ENCODE data around the gene GATB. TPM values are rescaled to one million over a fixed set of nuclear protein-coding genes. Genes with fewer than 3 reads are reported as not detected.

The GATB gene
- total and polyA plus RNA-seq, 5 donors from 2014 or later: 7.9 to 13.3 (median 11.7) TPM

DNA sequence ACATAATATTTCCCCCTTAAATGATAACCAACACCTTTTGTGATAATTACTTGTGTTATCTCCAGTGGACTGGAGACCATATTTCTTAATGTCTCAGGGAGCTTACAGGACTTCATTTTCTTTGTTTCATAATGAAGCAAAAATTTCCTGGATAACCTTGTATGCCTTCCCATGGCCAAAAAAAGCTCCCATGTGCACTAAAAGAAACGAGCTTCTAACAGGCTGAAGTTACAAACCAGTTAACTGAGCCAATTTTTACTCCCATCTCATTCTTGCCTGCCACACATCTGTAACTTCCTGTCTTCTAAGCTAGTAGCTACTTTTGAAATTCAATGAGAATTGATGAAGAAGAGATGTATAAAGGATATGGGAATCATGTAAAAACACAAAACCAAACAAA is 32.8 kb downstream of the GATB start:
- Histone ChIP-seq H3K36me3 (ENCODE audit: control insufficient read depth, insufficient read depth, low read length) (no peaks in the 10 kb centered on the region), H3K9me3 (ENCODE audit: control insufficient read depth in 2 of 2, low read length in 2 of 2) (no peaks in the 10 kb centered on the region), H3K27me3 (ENCODE audit: control insufficient read depth, insufficient read depth, low read length) (no peaks in the 10 kb centered on the region), H3K27ac (ENCODE audit: insufficient read depth, low read length, poor library complexity, severe bottlenecking) (no peak overlapping the region), H3K4me1 (ENCODE audit: control insufficient read depth, insufficient read depth, low read length, poor library complexity, severe bottlenecking) (no peaks in the 10 kb centered on the region), H3K4me3 (ENCODE audit: low read depth, low read length) (no peak overlapping the region)
- Mint-ChIP-seq H3K4me1 (peaks cover 4 to 11% (median 10%) of the 10 kb centered on the region in 4 donors), H3K36me3 (peaks cover 14% of the 10 kb centered on the region), H3K4me3 (no peak overlapping the region), H3K9me3 (peaks cover 0 to 2% (median 0%) of the 10 kb centered on the region in 7 donors), H3K27me3 (no peaks in the 10 kb centered on the region), H3K27ac (no peak overlapping the region)
- ATAC-seq (ENCODE audit: low read depth in 2 of 2) (no peak), DNase-seq (no peak)

GRCh38 chr4:151727365-151727764 is 33.4 kb downstream of the GATB start:
- no peak overlapping the region for H3K4me3 ChIP-seq (ENCODE audit: low read depth, low read length)
- no peaks in the 10 kb centered on the region for H3K4me1 ChIP-seq (ENCODE audit: control insufficient read depth, insufficient read depth, low read length, poor library complexity, severe bottlenecking)
- no peak overlapping the region for H3K27ac ChIP-seq (ENCODE audit: insufficient read depth, low read length, poor library complexity, severe bottlenecking)
- Mint-ChIP-seq H3K36me3 (peaks cover 20% of the 10 kb centered on the region), H3K9me3 (peaks cover 0 to 2% (median 0%) of the 10 kb centered on the region in 7 donors), H3K27ac (no peak overlapping the region), H3K4me3 (no peak overlapping the region), H3K27me3 (no peaks in the 10 kb centered on the region), H3K4me1 (peaks cover 4 to 11% (median 10%) of the 10 kb centered on the region in 4 donors)
- ATAC-seq (ENCODE audit: low read depth in 2 of 2) (no peak), DNase-seq (no peak)
- no peaks in the 10 kb centered on the region for H3K9me3 ChIP-seq (ENCODE audit: control insufficient read depth in 2 of 2, low read length in 2 of 2)
- H3K27me3 ChIP-seq (ENCODE audit: control insufficient read depth, insufficient read depth, low read length): no peaks in the 10 kb centered on the region
- H3K36me3 ChIP-seq (ENCODE audit: control insufficient read depth, insufficient read depth, low read length): no peaks in the 10 kb centered on the region

GRCh38 chr4:151725087-151725486 is 35.7 kb downstream of the GATB start:
- H3K4me3 ChIP-seq (ENCODE audit: low read depth, low read length): no peak overlapping the region
- Mint-ChIP-seq H3K27me3 (no peaks in the 10 kb centered on the region), H3K9me3 (no peaks in the 10 kb centered on the region), H3K36me3 (peaks cover 26% of the 10 kb centered on the region), H3K4me3 (no peak overlapping the region), H3K4me1 (peaks cover 4 to 9% (median 8%) of the 10 kb centered on the region in 4 donors), H3K27ac (no peak overlapping the region)
- no peaks in the 10 kb centered on the region for H3K27me3 ChIP-seq (ENCODE audit: control insufficient read depth, insufficient read depth, low read length)
- no peak overlapping the region for H3K27ac ChIP-seq (ENCODE audit: insufficient read depth, low read length, poor library complexity, severe bottlenecking)
- H3K36me3 ChIP-seq (ENCODE audit: control insufficient read depth, insufficient read depth, low read length): no peaks in the 10 kb centered on the region
- DNase-seq: no peak
- no peak for ATAC-seq (ENCODE audit: low read depth in 2 of 2)
- no peaks in the 10 kb centered on the region for H3K4me1 ChIP-seq (ENCODE audit: control insufficient read depth, insufficient read depth, low read length, poor library complexity, severe bottlenecking)
- H3K9me3 ChIP-seq (ENCODE audit: control insufficient read depth in 2 of 2, low read length in 2 of 2): no peaks in the 10 kb centered on the region

DNA sequence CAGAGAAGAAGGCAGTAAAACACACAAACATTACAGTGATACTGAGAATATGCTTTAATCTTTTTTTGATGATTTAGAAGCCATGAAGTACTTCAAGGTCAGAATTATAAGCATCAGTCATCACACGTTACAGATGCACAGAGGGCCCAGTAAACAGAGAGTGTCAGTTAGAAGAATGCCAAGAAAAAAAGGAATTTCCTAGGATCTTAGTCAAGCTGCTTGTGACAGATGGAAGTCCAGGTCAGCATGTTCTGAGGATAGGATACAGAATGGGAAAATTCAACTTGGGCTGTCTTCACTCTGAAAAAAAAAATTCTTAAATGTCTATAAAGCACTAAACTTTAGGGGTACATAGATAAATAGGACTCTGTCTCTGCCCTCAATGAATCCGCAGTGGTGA is 38.9 kb downstream of the GATB start:
- Histone ChIP-seq H3K27ac (ENCODE audit: insufficient read depth, low read length, poor library complexity, severe bottlenecking) (no peak overlapping the region), H3K9me3 (ENCODE audit: control insufficient read depth in 2 of 2, low read length in 2 of 2) (no peaks in the 10 kb centered on the region), H3K36me3 (ENCODE audit: control insufficient read depth, insufficient read depth, low read length) (peaks cover 7% of the 10 kb centered on the region), H3K4me3 (ENCODE audit: low read depth, low read length) (no peak overlapping the region), H3K27me3 (ENCODE audit: control insufficient read depth, insufficient read depth, low read length) (no peaks in the 10 kb centered on the region), H3K4me1 (ENCODE audit: control insufficient read depth, insufficient read depth, low read length, poor library complexity, severe bottlenecking) (no peaks in the 10 kb centered on the region)
- no peaks in the 10 kb centered on the region for H3K27me3 Mint-ChIP-seq
- H3K36me3 Mint-ChIP-seq: peaks cover 35% of the 10 kb centered on the region
- H3K9me3 Mint-ChIP-seq: no peaks in the 10 kb centered on the region
- DNase-seq (no peak), ATAC-seq (ENCODE audit: low read depth in 2 of 2) (no peak)
- no peak overlapping the region for H3K27ac Mint-ChIP-seq
- no peaks in the 10 kb centered on the region for H3K4me1 Mint-ChIP-seq
- H3K4me3 Mint-ChIP-seq: no peak overlapping the region

DNA sequence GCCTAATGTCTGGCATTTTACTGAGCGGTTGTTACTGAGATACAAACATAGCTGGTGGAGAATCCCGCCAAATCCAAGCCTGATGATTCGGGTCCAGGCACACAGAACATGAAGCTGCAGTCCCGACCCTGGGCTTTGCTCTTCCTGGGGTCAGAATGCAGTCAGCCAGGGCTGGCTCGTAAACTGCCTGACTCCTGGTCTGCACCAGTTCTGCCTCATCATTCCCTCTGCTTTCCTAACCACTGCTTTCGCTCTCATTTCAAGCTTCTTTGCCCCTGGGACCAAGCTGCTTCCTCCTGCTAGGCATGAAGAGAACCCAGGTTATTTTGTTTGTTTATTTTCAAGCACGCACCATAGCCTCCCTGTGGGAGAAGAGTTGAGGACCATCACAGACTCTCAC is 39.3 kb downstream of the GATB start:
- Histone ChIP-seq H3K9me3 (ENCODE audit: control insufficient read depth in 2 of 2, low read length in 2 of 2) (no peaks in the 10 kb centered on the region), H3K36me3 (ENCODE audit: control insufficient read depth, insufficient read depth, low read length) (peaks cover 7% of the 10 kb centered on the region), H3K27ac (ENCODE audit: insufficient read depth, low read length, poor library complexity, severe bottlenecking) (no peak overlapping the region), H3K27me3 (ENCODE audit: control insufficient read depth, insufficient read depth, low read length) (no peaks in the 10 kb centered on the region), H3K4me3 (ENCODE audit: low read depth, low read length) (no peak overlapping the region), H3K4me1 (ENCODE audit: control insufficient read depth, insufficient read depth, low read length, poor library complexity, severe bottlenecking) (no peaks in the 10 kb centered on the region)
- no peaks in the 10 kb centered on the region for H3K4me1 Mint-ChIP-seq
- H3K27me3 Mint-ChIP-seq: no peaks in the 10 kb centered on the region
- H3K4me3 Mint-ChIP-seq: no peak overlapping the region
- no peak for DNase-seq
- H3K36me3 Mint-ChIP-seq: peaks cover 39% of the 10 kb centered on the region
- H3K27ac Mint-ChIP-seq: no peak overlapping the region
- H3K9me3 Mint-ChIP-seq: no peaks in the 10 kb centered on the region
- no peak for ATAC-seq (ENCODE audit: low read depth in 2 of 2)

DNA sequence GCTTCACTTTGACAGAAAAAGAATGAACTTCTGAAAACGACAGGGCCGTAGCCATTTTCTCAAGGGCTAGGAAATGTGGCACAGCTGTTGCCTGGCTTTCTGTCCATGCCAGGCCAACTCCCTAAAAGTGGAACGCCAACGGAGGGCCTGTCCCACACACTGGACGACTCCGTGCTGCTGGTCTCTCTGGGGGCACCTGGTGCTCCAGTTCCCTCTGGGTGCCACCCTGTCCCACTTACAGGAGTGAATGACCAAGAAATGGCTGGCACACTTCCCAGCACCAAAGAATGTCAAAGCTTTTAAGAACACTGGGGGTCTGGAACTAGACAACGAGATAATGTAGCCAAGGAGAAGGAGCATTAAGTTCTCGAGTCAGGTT is 40.9 kb downstream of the GATB start:
- Mint-ChIP-seq H3K27ac (peak overlapping the region in 1 of 3 donors; percentile 57), H3K27me3 (no peaks in the 10 kb centered on the region), H3K4me3 (no peak overlapping the region), H3K36me3 (peaks cover 47% of the 10 kb centered on the region), H3K4me1 (no peaks in the 10 kb centered on the region), H3K9me3 (no peaks in the 10 kb centered on the region)
- no peak overlapping the region for H3K4me3 ChIP-seq (ENCODE audit: low read depth, low read length)
- no peaks in the 10 kb centered on the region for H3K9me3 ChIP-seq (ENCODE audit: control insufficient read depth in 2 of 2, low read length in 2 of 2)
- H3K27me3 ChIP-seq (ENCODE audit: control insufficient read depth, insufficient read depth, low read length): no peaks in the 10 kb centered on the region
- ATAC-seq (ENCODE audit: low read depth in 2 of 2) (no peak), DNase-seq (no peak)
- no peak overlapping the region for H3K27ac ChIP-seq (ENCODE audit: insufficient read depth, low read length, poor library complexity, severe bottlenecking)
- H3K36me3 ChIP-seq (ENCODE audit: control insufficient read depth, insufficient read depth, low read length): peaks cover 9% of the 10 kb centered on the region
- no peaks in the 10 kb centered on the region for H3K4me1 ChIP-seq (ENCODE audit: control insufficient read depth, insufficient read depth, low read length, poor library complexity, severe bottlenecking)

DNA sequence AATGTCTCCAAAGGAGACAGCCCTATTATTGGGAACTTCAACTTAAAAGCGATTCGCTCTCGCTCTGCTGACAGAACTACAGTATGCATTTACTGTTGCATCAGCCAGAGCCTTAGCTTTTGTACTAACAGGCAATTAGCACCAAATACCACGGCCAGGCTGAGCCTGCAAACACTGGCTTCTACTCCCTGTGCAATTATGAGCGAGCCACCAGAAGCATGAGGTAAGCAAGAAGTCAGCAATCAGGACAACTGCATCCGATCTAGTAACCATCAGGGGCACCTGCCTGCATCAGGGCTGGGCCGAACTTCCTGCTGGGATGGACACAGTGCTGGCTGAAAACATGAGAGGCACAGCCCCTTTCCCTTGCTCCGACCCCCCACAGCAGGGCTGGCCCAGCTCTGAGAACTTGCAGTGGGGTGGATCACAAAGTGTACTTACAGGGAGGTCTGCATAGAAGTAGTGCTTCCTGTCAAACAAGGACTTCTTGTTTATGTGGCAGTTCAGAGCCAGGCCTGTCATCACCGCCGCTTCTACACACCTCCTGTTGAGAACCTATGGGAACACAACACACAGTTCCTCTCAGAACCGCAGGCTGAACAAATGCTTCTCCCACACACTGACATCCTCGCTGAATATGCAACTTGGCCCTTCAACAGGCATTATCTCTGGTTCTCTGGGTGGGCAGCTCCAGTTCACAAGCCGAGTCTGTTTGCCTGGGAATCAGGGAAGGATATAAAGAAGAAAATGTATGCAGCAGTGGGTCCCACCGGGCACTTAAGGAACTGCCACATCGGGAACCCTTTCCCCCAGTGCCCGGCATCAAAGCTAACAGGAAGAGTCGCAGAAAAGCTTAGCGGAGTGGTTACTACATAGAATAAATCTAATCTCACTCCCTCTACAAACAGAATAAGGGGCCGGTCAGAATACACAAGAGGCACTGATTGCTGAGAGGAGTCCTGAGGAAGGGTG is 41.5 kb downstream of the GATB start:
- H3K4me1 Mint-ChIP-seq: no peaks in the 10 kb centered on the region

More for the DNA sequence above, 41.5 kb downstream of the GATB start:
- Mint-ChIP-seq H3K27ac (peak overlapping the region in 1 of 3 donors; percentile 57), H3K36me3 (peaks cover 50% of the 10 kb centered on the region), H3K27me3 (no peaks in the 10 kb centered on the region), H3K9me3 (no peaks in the 10 kb centered on the region), H3K4me3 (no peak overlapping the region)
- Histone ChIP-seq H3K4me3 (ENCODE audit: low read depth, low read length) (no peak overlapping the region), H3K27me3 (ENCODE audit: control insufficient read depth, insufficient read depth, low read length) (no peaks in the 10 kb centered on the region), H3K36me3 (ENCODE audit: control insufficient read depth, insufficient read depth, low read length) (peaks cover 9% of the 10 kb centered on the region), H3K27ac (ENCODE audit: insufficient read depth, low read length, poor library complexity, severe bottlenecking) (no peak overlapping the region), H3K4me1 (ENCODE audit: control insufficient read depth, insufficient read depth, low read length, poor library complexity, severe bottlenecking) (no peaks in the 10 kb centered on the region), H3K9me3 (ENCODE audit: control insufficient read depth in 2 of 2, low read length in 2 of 2) (no peaks in the 10 kb centered on the region)
- DNase-seq (no peak), ATAC-seq (ENCODE audit: low read depth in 2 of 2) (no peak)

Measured in CD4-positive, CD25-positive, alpha-beta regulatory T cell (primary cell).